ENCODE results near the gene ZCCHC7. TPM values are rescaled to one million over a fixed set of nuclear protein-coding genes. Genes with fewer than 3 reads are reported as not detected.
"Not testable (repeated sequence)": the region's sequence is repeated elsewhere in the genome, so short reads cannot be mapped to it uniquely, and the experiment has no call there.

ZCCHC7 gene
- polyA plus RNA-seq, 4 donors, result 4.9 to 15.0 (median 7.9) TPM

- FAIRE-seq (no peak), DNase-seq (no peak)
- WGBS, 3 donors, result 84 to 91% (median 85%) methylated on average over 12 of the region's 12 CpGs
- Histone ChIP-seq H3K27ac (ENCODE audit: low read depth in 1 of 3, low read length in 2 of 3) (no peak overlapping the region), H3K4me3 (ENCODE audit: low read depth in 1 of 3, low read length in 3 of 3) (no peak overlapping the region), H3K4me1 (ENCODE audit: control insufficient read depth in 3 of 3, insufficient read depth in 2 of 3, low read depth in 1 of 3, low read length in 2 of 3) (no peaks in the 10 kb centered on the region), H3K27me3 (ENCODE audit: control insufficient read depth in 3 of 3, insufficient read depth in 3 of 3, low read length in 3 of 3) (no peaks in the 10 kb centered on the region), H3K9me3 (ENCODE audit: control insufficient read depth in 2 of 2, insufficient read depth in 1 of 2, low read depth in 1 of 2, low read length in 1 of 2) (peaks cover 0 to 4% of the 10 kb centered on the region in 2 donors), H3K36me3 (ENCODE audit: control insufficient read depth in 3 of 3, insufficient read depth in 2 of 3, low read depth in 1 of 3, low read length in 3 of 3) (no peaks in the 10 kb centered on the region)
Observed at GRCh38 chr9:37383876-37384746, 263.7 kb downstream of the ZCCHC7 start.

- no peaks in the 10 kb centered on the region for H3K4me1 ChIP-seq (ENCODE audit: control insufficient read depth in 3 of 3, insufficient read depth in 2 of 3, low read depth in 1 of 3, low read length in 2 of 3)
- no peak for FAIRE-seq
- WGBS, 3 donors, result 75 to 95% (median 85%) methylated on average over 6 of the region's 6 CpGs
- DNase-seq, result no peak
- H3K27me3 ChIP-seq (ENCODE audit: control insufficient read depth in 3 of 3, insufficient read depth in 3 of 3, low read length in 3 of 3), result no peaks in the 10 kb centered on the region
- H3K4me3 ChIP-seq (ENCODE audit: low read depth in 1 of 3, low read length in 3 of 3), result no peak overlapping the region
- no peaks in the 10 kb centered on the region for H3K36me3 ChIP-seq (ENCODE audit: control insufficient read depth in 3 of 3, insufficient read depth in 2 of 3, low read depth in 1 of 3, low read length in 3 of 3)
- H3K9me3 ChIP-seq (ENCODE audit: control insufficient read depth in 2 of 2, insufficient read depth in 1 of 2, low read depth in 1 of 2, low read length in 1 of 2), result peaks cover 0 to 4% of the 10 kb centered on the region in 2 donors
- no peak overlapping the region for H3K27ac ChIP-seq (ENCODE audit: low read depth in 1 of 3, low read length in 2 of 3)
Observed at GRCh38 chr9:37385286-37385685, 264.9 kb downstream of the ZCCHC7 start.

GRCh38 chr9:37386988-37387387 lies 266.6 kb downstream of the ZCCHC7 start:
- Histone ChIP-seq H3K36me3 (ENCODE audit: control insufficient read depth in 3 of 3, insufficient read depth in 2 of 3, low read depth in 1 of 3, low read length in 3 of 3) (no peaks in the 10 kb centered on the region), H3K27me3 (ENCODE audit: control insufficient read depth in 3 of 3, insufficient read depth in 3 of 3, low read length in 3 of 3) (no peaks in the 10 kb centered on the region), H3K9me3 (ENCODE audit: control insufficient read depth in 2 of 2, insufficient read depth in 1 of 2, low read depth in 1 of 2, low read length in 1 of 2) (peaks cover 0 to 4% of the 10 kb centered on the region in 2 donors), H3K4me1 (ENCODE audit: control insufficient read depth in 3 of 3, insufficient read depth in 2 of 3, low read depth in 1 of 3, low read length in 2 of 3) (no peaks in the 10 kb centered on the region), H3K4me3 (ENCODE audit: low read depth in 1 of 3, low read length in 3 of 3) (no peak overlapping the region), H3K27ac (ENCODE audit: low read depth in 1 of 3, low read length in 2 of 3) (no peak overlapping the region)
- 78 to 93% (median 87%) methylated on average over 10 of the region's 10 CpGs for WGBS, 3 donors
- FAIRE-seq (no peak), DNase-seq (no peak)

- FAIRE-seq (no peak), DNase-seq (peak; percentile 54 to 78)
- H3K4me1 ChIP-seq (ENCODE audit: control insufficient read depth in 3 of 3, insufficient read depth in 2 of 3, low read depth in 1 of 3, low read length in 2 of 3), result no peaks in the 10 kb centered on the region
- 16 to 26% (median 21%) methylated on average over 7 of the region's 7 CpGs for WGBS, 3 donors
- no peak overlapping the region for H3K4me3 ChIP-seq (ENCODE audit: low read depth in 1 of 3, low read length in 3 of 3)
- no peaks in the 10 kb centered on the region for H3K36me3 ChIP-seq (ENCODE audit: control insufficient read depth in 3 of 3, insufficient read depth in 2 of 3, low read depth in 1 of 3, low read length in 3 of 3)
- no peaks in the 10 kb centered on the region for H3K27me3 ChIP-seq (ENCODE audit: control insufficient read depth in 3 of 3, insufficient read depth in 3 of 3, low read length in 3 of 3)
- no peak overlapping the region for H3K27ac ChIP-seq (ENCODE audit: low read depth in 1 of 3, low read length in 2 of 3)
- no peaks in the 10 kb centered on the region for H3K9me3 ChIP-seq (ENCODE audit: control insufficient read depth in 2 of 2, insufficient read depth in 1 of 2, low read depth in 1 of 2, low read length in 1 of 2)
Observed at GRCh38 chr9:37390759-37391158, 270.4 kb downstream of the ZCCHC7 start.

GRCh38 chr9:37392272-37392671 lies 271.9 kb downstream of the ZCCHC7 start:
- H3K4me3 ChIP-seq (ENCODE audit: low read depth in 1 of 3, low read length in 3 of 3), result no peak overlapping the region
- 81 to 91% (median 88%) methylated on average over 8 of the region's 8 CpGs for WGBS, 3 donors
- H3K27me3 ChIP-seq (ENCODE audit: control insufficient read depth in 3 of 3, insufficient read depth in 3 of 3, low read length in 3 of 3), result no peaks in the 10 kb centered on the region
- DNase-seq (no peak), FAIRE-seq (no peak)
- no peaks in the 10 kb centered on the region for H3K36me3 ChIP-seq (ENCODE audit: control insufficient read depth in 3 of 3, insufficient read depth in 2 of 3, low read depth in 1 of 3, low read length in 3 of 3)
- H3K27ac ChIP-seq (ENCODE audit: low read depth in 1 of 3, low read length in 2 of 3), result no peak overlapping the region
- no peaks in the 10 kb centered on the region for H3K4me1 ChIP-seq (ENCODE audit: control insufficient read depth in 3 of 3, insufficient read depth in 2 of 3, low read depth in 1 of 3, low read length in 2 of 3)
- H3K9me3 ChIP-seq (ENCODE audit: control insufficient read depth in 2 of 2, insufficient read depth in 1 of 2, low read depth in 1 of 2, low read length in 1 of 2), result no peaks in the 10 kb centered on the region

GRCh38 chr9:37395229-37395628 lies 274.9 kb downstream of the ZCCHC7 start:
- FAIRE-seq (no peak), DNase-seq (no peak)

GRCh38 chr9:37395663-37396062 lies 275.3 kb downstream of the ZCCHC7 start:
- no peak overlapping the region for H3K4me3 ChIP-seq (ENCODE audit: low read depth in 1 of 3, low read length in 3 of 3)
- DNase-seq, result no peak
- H3K36me3 ChIP-seq (ENCODE audit: control insufficient read depth in 3 of 3, insufficient read depth in 2 of 3, low read depth in 1 of 3, low read length in 3 of 3), result no peaks in the 10 kb centered on the region
- no peak overlapping the region for H3K27ac ChIP-seq (ENCODE audit: low read depth in 1 of 3, low read length in 2 of 3)
- 66 to 76% (median 76%) methylated on average over 8 of the region's 8 CpGs for whole genome bisulfite sequencing, 3 donors
- FAIRE-seq, result no peak
- no peaks in the 10 kb centered on the region for H3K27me3 ChIP-seq (ENCODE audit: control insufficient read depth in 3 of 3, insufficient read depth in 3 of 3, low read length in 3 of 3)
- H3K4me1 ChIP-seq (ENCODE audit: control insufficient read depth in 3 of 3, insufficient read depth in 2 of 3, low read depth in 1 of 3, low read length in 2 of 3), result no peaks in the 10 kb centered on the region
- no peaks in the 10 kb centered on the region for H3K9me3 ChIP-seq (ENCODE audit: control insufficient read depth in 2 of 2, insufficient read depth in 1 of 2, low read depth in 1 of 2, low read length in 1 of 2)

More at GRCh38 chr9:37395229-37395628, 274.9 kb downstream of the ZCCHC7 start:
- no peaks in the 10 kb centered on the region for H3K4me1 ChIP-seq (ENCODE audit: control insufficient read depth in 3 of 3, insufficient read depth in 2 of 3, low read depth in 1 of 3, low read length in 2 of 3)
- H3K9me3 ChIP-seq (ENCODE audit: control insufficient read depth in 2 of 2, insufficient read depth in 1 of 2, low read depth in 1 of 2, low read length in 1 of 2), result no peaks in the 10 kb centered on the region
- H3K36me3 ChIP-seq (ENCODE audit: control insufficient read depth in 3 of 3, insufficient read depth in 2 of 3, low read depth in 1 of 3, low read length in 3 of 3), result no peaks in the 10 kb centered on the region
- no peaks in the 10 kb centered on the region for H3K27me3 ChIP-seq (ENCODE audit: control insufficient read depth in 3 of 3, insufficient read depth in 3 of 3, low read length in 3 of 3)
- 69 to 70% (median 70%) methylated on average over 12 of the region's 12 CpGs for WGBS, 3 donors
- H3K27ac ChIP-seq (ENCODE audit: low read depth in 1 of 3, low read length in 2 of 3), result no peak overlapping the region
- no peak overlapping the region for H3K4me3 ChIP-seq (ENCODE audit: low read depth in 1 of 3, low read length in 3 of 3)

GRCh38 chr9:37397948-37398347 lies 277.6 kb downstream of the ZCCHC7 start:
- H3K27me3 ChIP-seq (ENCODE audit: control insufficient read depth in 3 of 3, insufficient read depth in 3 of 3, low read length in 3 of 3); H3K36me3 ChIP-seq (ENCODE audit: control insufficient read depth in 3 of 3, insufficient read depth in 2 of 3, low read depth in 1 of 3, low read length in 3 of 3); DNase-seq; H3K9me3 ChIP-seq (ENCODE audit: control insufficient read depth in 2 of 2, insufficient read depth in 1 of 2, low read depth in 1 of 2, low read length in 1 of 2); FAIRE-seq; H3K27ac ChIP-seq (ENCODE audit: low read depth in 1 of 3, low read length in 2 of 3); H3K4me3 ChIP-seq (ENCODE audit: low read depth in 1 of 3, low read length in 3 of 3); H3K4me1 ChIP-seq (ENCODE audit: control insufficient read depth in 3 of 3, insufficient read depth in 2 of 3, low read depth in 1 of 3, low read length in 2 of 3): not testable (repeated sequence)
- 92 to 95% (median 92%) methylated on average over 3 of the region's 3 CpGs for WGBS, 3 donors
